GM19239 (cell line): ENCODE data around the gene SAXO1.
"Not testable (repeated sequence)": the region's sequence is repeated elsewhere in the genome, so short reads cannot be mapped to it uniquely, and the experiment has no call there.

Experiments
- DNase-seq: peaks from one replicate; pipeline ENCODE4 v3.0.0; 2011; ENCODE audit warnings: low spot score; ENCODE audit not compliant: insufficient read length
- FAIRE-seq: peaks from 2 replicates; lab custom pipeline; 2011; peaks lifted over from hg19 to GRCh38; lab: Jason Lieb, UNC

The SAXO1 gene, protein sequence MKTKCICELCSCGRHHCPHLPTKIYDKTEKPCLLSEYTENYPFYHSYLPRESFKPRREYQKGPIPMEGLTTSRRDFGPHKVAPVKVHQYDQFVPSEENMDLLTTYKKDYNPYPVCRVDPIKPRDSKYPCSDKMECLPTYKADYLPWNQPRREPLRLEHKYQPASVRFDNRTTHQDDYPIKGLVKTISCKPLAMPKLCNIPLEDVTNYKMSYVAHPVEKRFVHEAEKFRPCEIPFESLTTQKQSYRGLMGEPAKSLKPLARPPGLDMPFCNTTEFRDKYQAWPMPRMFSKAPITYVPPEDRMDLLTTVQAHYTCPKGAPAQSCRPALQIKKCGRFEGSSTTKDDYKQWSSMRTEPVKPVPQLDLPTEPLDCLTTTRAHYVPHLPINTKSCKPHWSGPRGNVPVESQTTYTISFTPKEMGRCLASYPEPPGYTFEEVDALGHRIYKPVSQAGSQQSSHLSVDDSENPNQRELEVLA

GRCh38 chr9:19033015-19033414 is at the start of gene SAXO1:
SAXO1 (minus strand) TSS chr9:19033209; CDS start chr9:19032908, 301 bp downstream.
- DNase-seq (no peak), FAIRE-seq (no peak)

GRCh38 chr9:19074836-19075235 is 41.8 kb upstream of the SAXO1 start:
- DNase-seq (no peak), FAIRE-seq (no peak)

DNA sequence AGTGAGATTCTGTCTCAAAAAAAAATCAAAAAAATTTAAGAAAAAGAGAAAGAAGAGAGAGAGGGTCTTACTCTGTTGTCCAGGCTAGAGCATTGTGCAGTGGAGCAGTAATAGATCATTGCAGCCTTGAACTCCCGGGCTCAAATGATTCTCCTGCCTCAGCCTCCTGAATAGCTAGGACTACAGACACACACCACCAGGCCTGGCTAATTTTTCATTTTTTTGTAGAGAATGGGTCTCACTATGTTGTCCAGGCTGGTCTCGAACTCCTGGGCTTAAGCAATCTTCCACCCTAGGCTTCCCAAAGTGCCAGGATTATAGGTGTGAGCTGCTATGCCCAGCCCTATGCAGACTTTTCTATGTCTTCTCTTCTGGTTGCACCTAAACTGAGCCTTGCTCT is 41.2 kb upstream of the SAXO1 start:
- no peak for DNase-seq
- FAIRE-seq = no peak

GRCh38 chr9:19057033-19057432 is 24.0 kb upstream of the SAXO1 start:
- no peak for DNase-seq
- no peak for FAIRE-seq

DNA sequence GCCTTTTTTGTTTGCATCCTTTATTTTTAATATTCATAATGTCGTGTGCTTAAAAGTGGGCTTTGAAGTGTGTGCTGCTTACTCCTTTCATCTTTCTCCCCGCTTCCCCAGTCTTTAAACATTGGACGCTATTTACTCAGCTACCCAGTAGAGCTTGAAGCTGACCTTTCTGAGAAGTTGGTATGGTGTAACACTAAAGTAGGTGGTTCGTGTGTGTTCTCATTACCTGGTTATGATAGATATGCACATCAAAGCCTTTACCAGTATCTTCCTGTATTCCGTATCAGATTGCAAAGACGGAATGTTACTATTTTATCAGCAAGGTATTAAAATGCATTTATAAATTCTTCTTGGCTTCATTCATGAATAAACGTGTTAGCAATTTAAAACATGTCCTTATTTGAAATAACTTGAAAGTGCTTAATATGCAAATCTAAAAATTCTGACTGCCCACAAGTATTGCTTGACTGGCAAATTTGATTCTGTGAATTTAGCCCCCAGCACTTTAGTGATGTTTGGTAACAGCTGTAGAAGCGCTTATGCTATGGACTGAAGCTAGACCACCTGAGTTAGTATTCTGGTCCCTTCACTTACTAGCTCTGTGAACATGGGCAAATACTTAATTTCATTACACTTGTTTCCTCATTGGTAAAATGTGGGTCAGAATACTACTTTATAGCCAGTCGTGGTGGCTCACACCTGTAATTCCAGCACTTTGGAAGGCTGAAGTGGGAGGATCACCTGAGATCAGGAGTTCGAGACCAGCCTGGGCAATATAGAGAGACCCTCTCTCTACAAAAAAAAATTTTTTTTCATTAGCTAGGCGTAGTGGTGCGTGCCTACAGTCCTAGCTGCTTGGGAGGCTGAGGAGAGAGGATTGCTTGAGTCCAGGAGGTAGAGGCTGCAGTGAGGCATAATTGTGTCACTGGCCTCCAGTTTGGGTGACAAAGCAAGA is 17.9 kb upstream of the SAXO1 start:
- FAIRE-seq (no peak), DNase-seq (no peak)

DNA sequence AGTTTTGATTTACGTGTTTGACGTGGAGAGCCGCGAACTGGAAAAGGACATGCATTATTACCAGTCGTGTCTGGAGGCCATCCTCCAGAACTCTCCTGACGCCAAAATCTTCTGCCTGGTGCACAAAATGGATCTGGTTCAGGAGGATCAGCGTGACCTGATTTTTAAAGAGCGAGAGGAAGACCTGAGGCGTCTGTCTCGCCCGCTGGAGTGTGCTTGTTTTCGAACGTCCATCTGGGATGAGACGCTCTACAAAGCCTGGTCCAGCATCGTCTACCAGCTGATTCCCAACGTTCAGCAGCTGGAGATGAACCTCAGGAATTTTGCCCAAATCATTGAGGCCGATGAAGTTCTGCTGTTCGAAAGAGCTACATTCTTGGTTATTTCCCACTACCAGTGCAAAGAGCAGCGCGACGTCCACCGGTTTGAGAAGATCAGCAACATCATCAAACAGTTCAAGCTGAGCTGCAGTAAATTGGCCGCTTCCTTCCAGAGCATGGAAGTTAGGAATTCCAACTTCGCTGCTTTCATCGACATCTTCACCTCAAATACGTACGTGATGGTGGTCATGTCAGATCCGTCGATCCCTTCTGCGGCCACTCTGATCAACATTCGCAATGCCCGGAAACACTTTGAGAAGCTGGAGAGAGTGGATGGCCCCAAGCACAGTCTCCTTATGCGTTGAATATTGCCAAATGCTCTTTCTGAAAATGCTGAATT is 17.1 kb upstream of the SAXO1 start:
- FAIRE-seq (peak; percentile 83), DNase-seq (no peak)

DNA sequence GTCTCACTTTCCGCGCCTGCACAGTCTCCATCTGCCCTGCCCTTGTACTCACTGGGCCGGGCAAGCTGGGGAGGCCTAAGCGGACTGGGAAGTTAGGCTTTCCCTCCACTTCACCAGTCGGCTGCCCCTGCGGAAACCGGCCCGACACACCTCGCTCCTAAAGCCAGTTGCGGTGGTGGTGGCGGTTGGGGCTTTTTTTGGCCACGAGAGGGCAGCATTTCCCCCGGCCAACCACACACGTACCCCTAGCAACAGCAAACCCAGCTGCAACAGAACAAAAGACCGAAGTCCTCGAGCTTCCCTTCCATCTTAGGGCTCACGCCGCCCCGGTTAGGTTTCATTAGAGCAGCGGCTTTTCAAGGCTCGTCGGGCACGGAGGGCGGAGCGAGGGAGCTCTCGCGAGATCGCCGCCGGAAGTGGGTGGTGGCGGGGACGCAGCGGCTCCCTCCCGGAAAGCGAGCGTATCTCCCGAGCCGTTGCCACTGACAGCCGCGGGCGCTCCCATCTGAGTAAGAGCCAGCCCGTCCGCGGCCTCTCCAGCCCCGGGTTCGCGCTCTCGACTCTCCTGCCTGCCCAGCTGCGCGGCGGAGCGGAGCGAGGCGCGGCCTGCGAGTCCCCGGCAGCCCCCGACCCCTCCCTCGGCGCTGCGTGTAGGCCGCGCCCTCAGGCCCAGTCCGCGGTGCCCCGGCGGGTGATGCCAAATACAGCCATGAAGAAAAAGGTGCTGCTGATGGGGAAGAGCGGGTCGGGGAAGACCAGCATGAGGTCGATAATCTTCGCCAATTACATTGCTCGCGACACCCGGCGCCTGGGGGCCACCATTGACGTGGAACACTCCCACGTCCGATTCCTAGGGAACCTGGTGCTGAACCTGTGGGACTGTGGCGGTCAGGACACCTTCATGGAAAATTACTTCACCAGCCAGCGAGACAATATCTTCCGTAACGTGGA is 16.2 kb upstream of the SAXO1 start, which contains the start of gene RRAGA:
TSS of gene RRAGA (plus strand) at position 462 of the 951 bp plus-strand sequence. CDS start at position 695, 233 bp downstream.
- DNase-seq (peak; percentile 81), FAIRE-seq (peak; percentile 94)

DNA sequence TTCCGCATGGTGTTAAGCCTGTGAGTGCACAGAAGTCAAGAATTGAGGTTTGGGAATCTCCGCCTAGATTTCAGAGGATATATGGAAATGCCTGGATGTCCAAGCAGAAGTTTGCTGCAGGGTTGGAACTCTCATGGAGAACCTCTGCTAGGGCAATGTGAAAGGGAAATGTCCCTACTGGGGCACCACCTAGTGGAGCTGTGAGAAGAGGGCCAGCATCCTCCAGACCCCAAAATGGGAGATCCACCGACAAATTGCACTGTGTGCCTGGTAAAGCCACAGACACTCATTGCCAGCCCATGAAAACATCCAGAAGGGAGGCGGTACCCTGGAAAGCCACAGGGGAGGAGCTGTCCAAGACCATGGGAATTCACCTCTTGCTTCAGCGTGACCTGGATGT is 3.6 kb upstream of the SAXO1 start:
- FAIRE-seq = no peak
- no peak for DNase-seq

DNA sequence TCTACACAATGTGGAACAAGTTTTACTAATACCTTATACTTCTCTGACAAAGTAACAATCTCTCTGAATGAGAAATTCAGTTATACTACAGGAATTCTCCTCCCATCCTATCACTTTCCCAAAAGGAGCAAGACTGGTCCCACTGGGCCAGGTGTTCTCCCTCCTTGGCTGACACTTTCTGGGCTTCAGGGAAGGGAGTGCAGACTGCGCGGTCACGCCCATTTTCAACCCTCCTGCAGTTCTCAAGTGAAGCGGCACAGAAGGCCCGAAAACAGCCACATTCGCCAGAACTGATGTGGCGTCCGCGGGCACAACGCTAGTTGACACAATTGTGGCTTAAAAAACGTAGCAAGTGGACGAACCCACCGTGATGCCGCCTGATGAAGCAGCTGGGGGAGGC is 603 bp downstream of the SAXO1 start:
- DNase-seq (no peak), FAIRE-seq (no peak)

- DNase-seq = no peak
- FAIRE-seq = no peak
Measured at GRCh38 chr9:19030899-19031298, 2.1 kb downstream of the SAXO1 start.

- peak; percentile 68 for DNase-seq
- FAIRE-seq = peak; percentile 95
Measured at GRCh38 chr9:19028835-19029451, 4.1 kb downstream of the SAXO1 start.

DNA sequence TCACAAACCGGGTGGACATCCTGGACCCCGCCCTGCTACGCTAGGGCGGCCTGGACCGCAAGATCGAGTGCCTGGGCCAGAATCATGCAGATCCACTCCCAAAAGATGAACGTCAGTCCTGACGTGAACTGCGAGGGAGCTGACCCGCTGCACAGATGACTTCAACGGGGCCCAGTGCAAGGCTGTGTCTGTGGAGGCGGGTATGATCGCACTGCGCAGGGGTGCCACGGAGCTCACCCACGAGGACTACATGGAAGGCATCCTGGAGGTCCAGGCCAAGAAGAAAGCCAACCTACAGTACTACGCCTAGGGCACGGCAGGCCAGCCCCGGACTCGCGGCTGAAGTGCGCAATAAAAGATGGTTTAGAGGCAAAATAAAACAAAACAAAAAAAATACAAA is 5.2 kb downstream of the SAXO1 start:
- FAIRE-seq = no peak

DNA sequence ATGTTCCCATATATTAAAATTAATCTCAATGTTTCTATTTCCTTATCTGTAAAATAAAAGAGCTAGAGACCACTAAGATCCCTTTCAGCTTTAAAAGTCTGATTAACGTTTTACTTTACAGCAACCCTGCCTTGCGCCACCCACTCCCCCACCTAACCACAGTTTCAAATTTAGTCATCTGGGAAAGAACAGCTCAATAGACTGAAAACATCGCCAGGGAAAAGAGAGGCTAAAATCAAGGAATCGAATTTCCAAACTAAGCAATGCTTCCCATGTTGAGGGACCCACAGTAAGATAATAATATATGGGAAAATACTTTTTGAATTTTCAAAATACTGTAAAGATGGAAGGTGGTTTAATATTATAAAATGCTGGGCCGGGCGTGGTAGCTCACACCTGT is 6.6 kb downstream of the SAXO1 start:
- DNase-seq (peak; percentile 16), FAIRE-seq (no peak)

More for the DNA sequence above, 5.2 kb downstream of the SAXO1 start:
- no peak for DNase-seq

GRCh38 chr9:19023078-19023477 is 9.9 kb downstream of the SAXO1 start:
- FAIRE-seq (no peak), DNase-seq (no peak)

DNA sequence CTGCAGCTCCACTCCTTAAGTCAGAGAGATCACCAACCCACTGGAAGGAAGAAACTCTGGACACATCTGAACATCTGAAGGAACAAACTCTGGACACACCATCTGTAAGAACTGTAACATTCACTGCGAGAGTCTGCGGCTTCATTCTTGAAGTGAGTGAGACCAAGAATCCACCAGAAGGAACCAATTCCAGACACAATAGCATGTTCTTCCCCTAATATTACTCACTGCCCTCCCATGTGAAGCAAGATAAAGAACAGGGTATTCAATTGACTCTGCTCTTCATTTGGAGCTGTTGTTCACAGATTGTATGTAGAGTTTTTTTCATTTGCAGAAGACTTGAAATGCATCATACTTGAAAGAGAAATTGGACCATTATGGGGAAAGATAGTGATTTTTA is 10.8 kb downstream of the SAXO1 start:
- FAIRE-seq (no peak), DNase-seq (no peak)

- DNase-seq, FAIRE-seq: not testable (repeated sequence)
Measured at GRCh38 chr9:19021649-19022048, 11.4 kb downstream of the SAXO1 start.

GRCh38 chr9:19020886-19021455 is 12.0 kb downstream of the SAXO1 start:
- no peak for FAIRE-seq
- no peak for DNase-seq

GRCh38 chr9:19018201-19018600 is 14.8 kb downstream of the SAXO1 start:
- DNase-seq (no peak), FAIRE-seq (no peak)
